Dermis microvascular lymphatic vessel endothelial cell (primary cell): ENCODE measurements around the gene SGPP2. TPM values are rescaled to one million over a fixed set of nuclear protein-coding genes. Genes with fewer than 3 reads are reported as not detected.
"Not testable (repeated sequence)": the region's sequence is repeated elsewhere in the genome, so short reads cannot be mapped to it uniquely, and the experiment has no call there.

Experiments used
- DNase-seq, 2 donors: peaks; one replicate each; pipeline versions ENCODE4 v3.0.0 to v3.0.0-alpha.2; 2010; ENCODE audit warnings: low read depth in 2 of 2
- total RNA-seq: library from RNA; depleted of rRNA; stranded (reverse); fragments of >200 nt; gene quantifications from 2 replicates; pipeline ENCODE4 v1.2.1, GENCODE V29; 2014

The SGPP2 gene
- not detected in 2 replicates for total RNA-seq

- DNase-seq = no peak
Observed at GRCh38 chr2:222424276-222424728, at the start of gene SGPP2. TSS of gene SGPP2 (plus strand) at chr2:222424543. CDS start at chr2:222424603, 60 bp downstream.

- DNase-seq = no peak
Observed at GRCh38 chr2:222375798-222376197, 48.5 kb upstream of the SGPP2 start.

- no peak for DNase-seq
Observed at GRCh38 chr2:222380456-222380855, 43.9 kb upstream of the SGPP2 start.

GRCh38 chr2:222381566-222381965 lies 42.8 kb upstream of the SGPP2 start:
- DNase-seq = no peak

- no peak for DNase-seq
Observed at GRCh38 chr2:222383255-222383654, 41.1 kb upstream of the SGPP2 start.

GRCh38 chr2:222391743-222392285 lies 32.5 kb upstream of the SGPP2 start:
- no peak for DNase-seq

- DNase-seq = no peak
Observed at GRCh38 chr2:222393733-222394267, 30.5 kb upstream of the SGPP2 start.

GRCh38 chr2:222398446-222398885 lies 25.9 kb upstream of the SGPP2 start:
- DNase-seq = no peak

- DNase-seq = peak in 1 of 2 donors; percentile 3
Observed at GRCh38 chr2:222399038-222399783, 25.1 kb upstream of the SGPP2 start.

GRCh38 chr2:222404151-222404905 lies 20.0 kb upstream of the SGPP2 start:
- DNase-seq = no peak

- DNase-seq = no peak
Observed at GRCh38 chr2:222408684-222409083, 15.7 kb upstream of the SGPP2 start.

- DNase-seq = no peak
Observed at GRCh38 chr2:222410534-222410933, 13.8 kb upstream of the SGPP2 start.

- not testable (repeated sequence) for DNase-seq
Observed at GRCh38 chr2:222412334-222412733, 12.0 kb upstream of the SGPP2 start.

- no peak for DNase-seq
Observed at GRCh38 chr2:222413295-222413911, 10.9 kb upstream of the SGPP2 start.

- DNase-seq = no peak
Observed at GRCh38 chr2:222418739-222419138, 5.6 kb upstream of the SGPP2 start.

GRCh38 chr2:222420508-222420907 lies 3.8 kb upstream of the SGPP2 start:
- DNase-seq = no peak

GRCh38 chr2:222421626-222422025 lies 2.7 kb upstream of the SGPP2 start:
- no peak for DNase-seq

GRCh38 chr2:222423186-222423585 lies 1.2 kb upstream of the SGPP2 start:
- DNase-seq = no peak

- no peak for DNase-seq
Observed at GRCh38 chr2:222423632-222424275, 589 bp upstream of the SGPP2 start.

GRCh38 chr2:222424729-222425671 lies 657 bp downstream of the SGPP2 start:
- DNase-seq = no peak
